NT2/D1 (cell line): ENCODE measurements around the gene CASP7.

Experiments
- SUZ12 ChIP-seq: IDR thresholded peaks from 2 replicates; pipeline ENCODE4 v1.6.1; 2011; ENCODE audit not compliant: insufficient read length, insufficient read depth; ENCODE audit errors: extremely low read depth
- YY1 ChIP-seq: IDR thresholded peaks from 2 replicates; pipeline ENCODE4 v1.6.1; 2011; ENCODE audit not compliant: insufficient read length, insufficient read depth

DNA sequence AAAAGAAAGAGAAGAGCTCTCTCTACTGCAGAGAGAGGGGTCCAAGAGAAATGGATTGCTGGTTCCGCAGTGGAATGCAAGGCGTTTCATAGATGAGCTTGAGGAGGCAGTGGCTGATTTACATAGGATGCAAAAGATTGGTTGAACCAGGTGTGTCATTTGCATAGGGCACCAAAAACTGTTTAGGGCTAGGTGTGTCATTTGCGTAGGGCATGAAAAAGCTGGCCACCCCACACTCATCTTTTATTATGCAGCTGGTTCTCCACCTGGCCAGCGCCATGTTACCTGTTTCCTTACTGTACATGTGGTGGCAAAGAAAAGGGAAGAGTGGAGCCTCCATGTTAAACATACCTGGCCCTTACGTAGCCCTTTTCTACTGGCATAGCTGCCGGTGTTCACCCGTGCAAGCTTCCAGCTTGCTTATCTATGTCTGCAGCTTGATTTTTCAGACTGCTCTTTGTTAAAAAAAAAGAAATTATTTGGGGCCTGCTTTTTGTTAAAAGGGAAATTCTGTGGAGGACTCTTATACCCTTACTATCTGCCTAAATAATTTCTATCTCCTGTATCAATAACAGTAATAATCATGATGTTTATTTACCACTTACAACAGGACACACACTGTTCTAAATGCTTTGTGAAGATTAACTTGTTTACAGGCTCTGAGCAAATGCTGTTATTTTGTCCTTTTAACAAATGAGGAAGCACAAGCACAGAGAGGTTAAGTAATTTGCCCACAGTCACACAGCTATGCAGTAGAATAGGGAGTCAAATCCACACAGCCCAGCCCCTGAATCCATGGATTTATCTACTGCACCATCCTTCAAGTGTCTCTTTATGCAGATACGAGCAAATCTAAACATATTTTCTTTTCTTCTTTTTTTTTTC lies 33.3 kb downstream of the CASP7 start:
- TF ChIP-seq YY1 (no peak), SUZ12 (no peak)
